ENCODE results near the gene MAP3K2. TPM values are rescaled to one million over a fixed set of nuclear protein-coding genes. Genes with fewer than 3 reads are reported as not detected.
A peak's percentile ranks its signal among the peaks of the same experiment; 100 is the strongest.

Gene MAP3K2
- total and polyA plus RNA-seq, 10 of the 15 experiments (the other 5 are each of a cell fraction or from before 2014, with no cell fraction given), result 2.7 to 39.6 (median 16.1) TPM

DNA sequence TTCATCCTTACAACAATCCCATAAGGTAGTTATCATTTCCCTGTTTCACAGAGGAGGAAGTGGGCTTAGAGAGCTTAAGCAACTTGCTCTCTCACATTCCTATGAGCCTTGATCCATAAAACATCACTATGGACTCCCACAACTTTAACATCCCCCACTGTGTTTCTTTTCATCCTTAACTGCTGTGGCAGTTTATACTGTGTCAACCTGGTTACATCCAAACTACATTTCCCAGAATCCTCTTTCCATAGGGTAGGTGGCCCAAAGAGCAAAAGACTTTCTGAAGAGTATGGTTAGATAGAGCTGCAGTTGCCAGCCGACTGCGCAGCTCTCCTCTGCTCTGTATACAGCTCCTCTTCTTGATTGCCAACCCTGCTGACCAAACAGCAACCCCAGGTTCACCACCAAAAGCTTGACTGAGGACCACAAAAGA is 22.5 kb downstream of the MAP3K2 start:
- no peak for TF ChIP-seq WRNIP1 (IDR thresholded peaks at IDR 0.05; ENCODE audit: borderline replicate concordance, low read depth, low read length)
- no peak for TF ChIP-seq CBX3 (IDR thresholded peaks at IDR 0.05; ENCODE audit: borderline replicate concordance, low read depth)
- TF ChIP-seq SIX5 (IDR thresholded peaks at IDR 0.05; ENCODE audit: low read depth, low read length, severe bottlenecking), result peak; percentile 33
- ATAC-seq (peak; percentile 36), DNase-seq (ENCODE audit: low read depth, low spot score) (no peak), FAIRE-seq (no peak)
- H3K4me1 ChIP-seq (ENCODE audit: control insufficient read depth, insufficient read depth, low read length), result peaks cover 3% of the 10 kb centered on the region; the same call in 1 of the 2 replicates
- ChIA-PET CTCF (interaction anchor here (0.8 to 2.8 kb wide), 5 partner anchors 48 to 730 kb away, joined by 3 to 13 read pairs (median 3); no protein-coding TSS in a partner anchor), RAD21 (ENCODE audit: unreplicated experiment) (interaction anchor here (1.1 kb wide), 1 partner anchor 114 kb away, joined by 3 read pairs; no protein-coding TSS in a partner anchor), POLR2A (interaction anchor here (0.8 kb wide), 1 partner anchor 21 kb away, joined by 4 read pairs; no protein-coding TSS in a partner anchor), SMC1A (ENCODE audit: uncharacterized antibody, unreplicated experiment) (interaction anchor here (0.8 to 2.2 kb wide), 10 partner anchors 9 to 127 kb away, joined by 3 to 10 read pairs (median 4); no protein-coding TSS in a partner anchor)
- H3K36me3 ChIP-seq (ENCODE audit: control insufficient read depth in 2 of 2, insufficient read depth in 2 of 2, low read length in 1 of 2), result no peaks in the 10 kb centered on the region; a peak in 1 of 4 replicates
- no peak overlapping the region for H2AFZ ChIP-seq (ENCODE audit: control insufficient read depth, low read depth, low read length)
- H3K4me3 ChIP-seq, result no peak overlapping the region
- 100% methylated on average over 2 of the region's 2 CpGs for WGBS (ENCODE audit: insufficient coverage, insufficient replicate concordance, low lambda C conversion rate, missing lambda C conversion rate)
- in situ Hi-C loops (cut with MboI) (no loop called here), intact Hi-C loops (cut with micrococcal nuclease; ENCODE audit: unreplicated experiment) (no loop called here)
- H4K20me1 ChIP-seq (ENCODE audit: control insufficient read depth, insufficient read depth), result no peaks in the 10 kb centered on the region; the same call in 1 of the 2 replicates
- no TSS peak for BruUV-seq (replicated peaks)
- no peak overlapping the region for H3K27ac ChIP-seq (ENCODE audit: control insufficient read depth, insufficient read depth)
- no peak overlapping the region for H3K9ac ChIP-seq (ENCODE audit: control insufficient read depth, insufficient read depth, low read length)
- H3K4me2 ChIP-seq (ENCODE audit: control insufficient read depth, insufficient read depth), result no peak overlapping the region
- peaks cover 4% of the 10 kb centered on the region; the same call in 2 of the 3 replicates for H3K9me3 ChIP-seq (replicated peaks; ENCODE audit: control insufficient read depth, insufficient read depth, low read length)
- peaks cover 23% of the 10 kb centered on the region for H3K79me2 ChIP-seq (ENCODE audit: control insufficient read depth, insufficient read depth, low read length)
- no peaks in the 10 kb centered on the region for H3K27me3 ChIP-seq (replicated peaks in 1 of 2; ENCODE audit: control insufficient read depth in 2 of 2, insufficient read depth in 2 of 2, low read length in 1 of 2)

DNA sequence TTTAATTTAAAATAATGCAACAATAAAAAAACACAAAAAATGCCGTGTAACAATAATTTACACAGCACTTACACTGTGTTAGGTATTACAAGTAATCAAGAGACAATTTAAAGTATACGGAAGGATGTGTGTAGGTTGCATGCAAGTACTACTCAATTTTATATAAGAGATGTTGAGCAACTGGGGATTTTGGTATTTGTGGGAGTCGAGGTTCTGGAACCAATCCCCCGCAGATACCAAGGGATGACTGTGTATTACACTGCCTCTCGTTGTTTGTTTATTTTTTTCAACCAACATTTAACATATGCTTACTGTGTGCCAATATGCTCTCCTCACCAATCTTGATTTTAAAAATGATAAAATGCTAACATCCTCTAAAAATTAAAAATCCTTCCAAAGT is 24.8 kb downstream of the MAP3K2 start:
- DNase-seq (ENCODE audit: low read depth, low spot score) (no peak), ATAC-seq (no peak), FAIRE-seq (no peak)
- Histone ChIP-seq H3K4me1 (ENCODE audit: control insufficient read depth, insufficient read depth, low read length) (peaks cover 3% of the 10 kb centered on the region; the same call in 1 of the 2 replicates), H3K4me3 (no peak overlapping the region), H3K27me3 (replicated peaks in 1 of 2; ENCODE audit: control insufficient read depth in 2 of 2, insufficient read depth in 2 of 2, low read length in 1 of 2) (no peaks in the 10 kb centered on the region), H3K27ac (ENCODE audit: control insufficient read depth, insufficient read depth) (no peak overlapping the region), H3K9ac (ENCODE audit: control insufficient read depth, insufficient read depth, low read length) (no peak overlapping the region), H3K4me2 (ENCODE audit: control insufficient read depth, insufficient read depth) (no peak overlapping the region), H3K36me3 (ENCODE audit: control insufficient read depth in 2 of 2, insufficient read depth in 2 of 2, low read length in 1 of 2) (no peaks in the 10 kb centered on the region; a peak in 1 of 4 replicates), H4K20me1 (ENCODE audit: control insufficient read depth, insufficient read depth) (no peaks in the 10 kb centered on the region; the same call in 1 of the 2 replicates), H3K9me3 (replicated peaks; ENCODE audit: control insufficient read depth, insufficient read depth, low read length) (no peaks in the 10 kb centered on the region), H3K79me2 (ENCODE audit: control insufficient read depth, insufficient read depth, low read length) (peaks cover 29% of the 10 kb centered on the region), H2AFZ (ENCODE audit: control insufficient read depth, low read depth, low read length) (no peak overlapping the region)
- BruUV-seq (replicated peaks), result no TSS peak
- RAD21 ChIA-PET (ENCODE audit: unreplicated experiment), result no interaction called here
- intact Hi-C loops (cut with micrococcal nuclease; ENCODE audit: unreplicated experiment), result no loop called here
- WGBS (ENCODE audit: insufficient coverage, insufficient replicate concordance, low lambda C conversion rate, missing lambda C conversion rate), result 71% methylated on average over 5 of the region's 5 CpGs
- in situ Hi-C loops (cut with MboI), result no loop called here
- SMC1A ChIA-PET (ENCODE audit: uncharacterized antibody, unreplicated experiment), result no interaction called here
- POLR2A ChIA-PET, result no interaction called here
- CTCF ChIA-PET, result no interaction called here
- no peak for TF ChIP-seq ZNF217 (IDR thresholded peaks at IDR 0.05)
- TF ChIP-seq NRF1 (conservative IDR thresholded peaks at IDR 0.05; ENCODE audit: low read depth, low read length), result no peak
- no peak for TF ChIP-seq CREB1 (IDR thresholded peaks at IDR 0.05; ENCODE audit: low read depth)
- no peak for TF ChIP-seq GABPA (IDR thresholded peaks at IDR 0.05; ENCODE audit: low read depth)
- TF ChIP-seq, protein P1, sequence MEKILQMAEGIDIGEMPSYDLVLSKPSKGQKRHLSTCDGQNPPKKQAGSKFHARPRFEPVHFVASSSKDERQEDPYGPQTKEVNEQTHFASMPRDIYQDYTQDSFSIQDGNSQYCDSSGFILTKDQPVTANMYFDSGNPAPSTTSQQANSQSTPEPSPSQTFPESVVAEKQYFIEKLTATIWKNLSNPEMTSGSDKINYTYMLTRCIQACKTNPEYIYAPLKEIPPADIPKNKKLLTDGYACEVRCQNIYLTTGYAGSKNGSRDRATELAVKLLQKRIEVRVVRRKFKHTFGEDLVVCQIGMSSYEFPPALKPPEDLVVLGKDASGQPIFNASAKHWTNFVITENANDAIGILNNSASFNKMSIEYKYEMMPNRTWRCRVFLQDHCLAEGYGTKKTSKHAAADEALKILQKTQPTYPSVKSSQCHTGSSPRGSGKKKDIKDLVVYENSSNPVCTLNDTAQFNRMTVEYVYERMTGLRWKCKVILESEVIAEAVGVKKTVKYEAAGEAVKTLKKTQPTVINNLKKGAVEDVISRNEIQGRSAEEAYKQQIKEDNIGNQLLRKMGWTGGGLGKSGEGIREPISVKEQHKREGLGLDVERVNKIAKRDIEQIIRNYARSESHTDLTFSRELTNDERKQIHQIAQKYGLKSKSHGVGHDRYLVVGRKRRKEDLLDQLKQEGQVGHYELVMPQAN (conservative IDR thresholded peaks at IDR 0.05), result no peak
- TF ChIP-seq TCF7 (IDR thresholded peaks at IDR 0.05; ENCODE audit: borderline replicate concordance), result no peak
- TF ChIP-seq CBX5 (IDR thresholded peaks at IDR 0.05; ENCODE audit: low read depth), result no peak
- TF ChIP-seq EED (IDR thresholded peaks at IDR 0.05; ENCODE audit: low read depth), result no peak
- no peak for TF ChIP-seq RELA (IDR thresholded peaks at IDR 0.05; ENCODE audit: borderline replicate concordance, partially characterized antibody)
- TF ChIP-seq, protein P2, sequence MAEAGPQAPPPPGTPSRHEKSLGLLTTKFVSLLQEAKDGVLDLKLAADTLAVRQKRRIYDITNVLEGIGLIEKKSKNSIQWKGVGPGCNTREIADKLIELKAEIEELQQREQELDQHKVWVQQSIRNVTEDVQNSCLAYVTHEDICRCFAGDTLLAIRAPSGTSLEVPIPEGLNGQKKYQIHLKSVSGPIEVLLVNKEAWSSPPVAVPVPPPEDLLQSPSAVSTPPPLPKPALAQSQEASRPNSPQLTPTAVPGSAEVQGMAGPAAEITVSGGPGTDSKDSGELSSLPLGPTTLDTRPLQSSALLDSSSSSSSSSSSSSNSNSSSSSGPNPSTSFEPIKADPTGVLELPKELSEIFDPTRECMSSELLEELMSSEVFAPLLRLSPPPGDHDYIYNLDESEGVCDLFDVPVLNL (IDR thresholded peaks at IDR 0.05; ENCODE audit: low read depth, low read length), result no peak
- TF ChIP-seq JUNB (IDR thresholded peaks at IDR 0.05), result no peak
- no peak for TF ChIP-seq RUNX3 (IDR thresholded peaks at IDR 0.05; ENCODE audit: low read length)
